GM15510 (cell line): ENCODE measurements around the gene DRD5.

Source experiments
- POLR2A ChIP-seq: IDR thresholded peaks from 3 replicates; pipeline ENCODE4 v1.6.1; 2011; ENCODE audit warnings: borderline replicate concordance; ENCODE audit not compliant: insufficient read length; ENCODE audit errors: extremely low read depth

The DRD5 gene

GRCh38 chr4:9781343-9782135 lies at the start of gene DRD5:
Gene DRD5, plus strand, starts transcription at chr4:9781634. Its CDS starts 396 bp downstream, at chr4:9782030.
- TF ChIP-seq POLR2A, result no peak

- no peak for TF ChIP-seq POLR2A
These were observed 45.9 kb upstream of the DRD5 start for GRCh38 chr4:9735515-9735914.

- TF ChIP-seq POLR2A, result no peak
These were observed 35.7 kb upstream of the DRD5 start for GRCh38 chr4:9745782-9746181.

- no peak for TF ChIP-seq POLR2A
These were observed 22.7 kb upstream of the DRD5 start for GRCh38 chr4:9758641-9759317.

- no peak for TF ChIP-seq POLR2A
These were observed 18.5 kb upstream of the DRD5 start for GRCh38 chr4:9762823-9763475.

- TF ChIP-seq POLR2A, result no peak
These were observed 17.2 kb upstream of the DRD5 start for GRCh38 chr4:9764155-9764696.

GRCh38 chr4:9765091-9765490 lies 16.3 kb upstream of the DRD5 start:
- TF ChIP-seq POLR2A, result no peak

- no peak for TF ChIP-seq POLR2A
These were observed 12.1 kb upstream of the DRD5 start for GRCh38 chr4:9769321-9769720.

- TF ChIP-seq POLR2A, result no peak
These were observed 10.4 kb upstream of the DRD5 start for GRCh38 chr4:9771034-9771433.

GRCh38 chr4:9773471-9773870 lies 8.0 kb upstream of the DRD5 start:
- no peak for TF ChIP-seq POLR2A

- no peak for TF ChIP-seq POLR2A
These were observed 652 bp downstream of the DRD5 start for GRCh38 chr4:9782136-9782436.

GRCh38 chr4:9792381-9792780 lies 10.9 kb downstream of the DRD5 start:
- no peak for TF ChIP-seq POLR2A

GRCh38 chr4:9800848-9801247 lies 19.4 kb downstream of the DRD5 start:
- no peak for TF ChIP-seq POLR2A

GRCh38 chr4:9804918-9805317 lies 23.5 kb downstream of the DRD5 start:
- TF ChIP-seq POLR2A, result no peak

- no peak for TF ChIP-seq POLR2A
These were observed 26.6 kb downstream of the DRD5 start for GRCh38 chr4:9808077-9808476.
